Measurements from ENCODE around the gene TDRD15. TPM values are rescaled to one million over a fixed set of nuclear protein-coding genes. Genes with fewer than 3 reads are reported as not detected.

TDRD15 gene
- total and polyA plus RNA-seq, 9 donors, result 0.23 TPM; not detected in 8

GRCh38 chr2:21103274-21103891 lies 20.4 kb upstream of the TDRD15 start:
- Histone ChIP-seq H3K27ac (no peak overlapping the region), H3K9me3 (no peaks in the 10 kb centered on the region), H3K36me3 (no peaks in the 10 kb centered on the region), H3K27me3 (no peaks in the 10 kb centered on the region), H3K4me3 (no peak overlapping the region), H3K4me1 (ENCODE audit: insufficient read depth) (no peaks in the 10 kb centered on the region)
- TF ChIP-seq CTCF (IDR thresholded peaks at IDR 0.05), result no peak
- TF ChIP-seq EP300 (IDR thresholded peaks at IDR 0.05), result no peak
- TF ChIP-seq POLR2A (IDR thresholded peaks at IDR 0.05), result no peak
- WGBS, 3 donors, result 63 to 89% (median 74%) methylated on average over 1 of the region's 1 CpG
- DNase-seq, result no peak
- intact Hi-C loops (cut with DNase I), result no loop called here

GRCh38 chr2:21104030-21104660 lies 19.6 kb upstream of the TDRD15 start:
- DNase-seq, result no peak
- TF ChIP-seq CTCF (IDR thresholded peaks at IDR 0.05) (no peak), POLR2A (IDR thresholded peaks at IDR 0.05) (no peak), EP300 (IDR thresholded peaks at IDR 0.05) (no peak)
- 12 to 52% (median 45%) methylated on average over 1 of the region's 1 CpG for WGBS, 3 donors

GRCh38 chr2:21111012-21111411 lies 12.8 kb upstream of the TDRD15 start:
- H3K36me3 ChIP-seq, result no peaks in the 10 kb centered on the region
- no peak overlapping the region for H3K27ac ChIP-seq
- no peak for DNase-seq
- WGBS, 3 donors, result 88 to 92% (median 89%) methylated on average over 1 of the region's 1 CpG
- H3K4me1 ChIP-seq (ENCODE audit: insufficient read depth), result no peaks in the 10 kb centered on the region
- H3K4me3 ChIP-seq, result no peak overlapping the region
- no peak for TF ChIP-seq POLR2A (IDR thresholded peaks at IDR 0.05)
- TF ChIP-seq CTCF (IDR thresholded peaks at IDR 0.05), result no peak
- no peak for TF ChIP-seq EP300 (IDR thresholded peaks at IDR 0.05)
- H3K27me3 ChIP-seq, result no peaks in the 10 kb centered on the region
- no peaks in the 10 kb centered on the region for H3K9me3 ChIP-seq
- intact Hi-C loops (cut with DNase I), result no loop called here

More at GRCh38 chr2:21104030-21104660, 19.6 kb upstream of the TDRD15 start:
- intact Hi-C loops (cut with DNase I), result no loop called here
- H3K27me3 ChIP-seq, result no peaks in the 10 kb centered on the region
- H3K4me3 ChIP-seq, result no peak overlapping the region
- no peaks in the 10 kb centered on the region for H3K9me3 ChIP-seq
- no peaks in the 10 kb centered on the region for H3K4me1 ChIP-seq (ENCODE audit: insufficient read depth)
- no peaks in the 10 kb centered on the region for H3K36me3 ChIP-seq
- H3K27ac ChIP-seq, result no peak overlapping the region

- TF ChIP-seq CTCF (IDR thresholded peaks at IDR 0.05) (no peak), POLR2A (IDR thresholded peaks at IDR 0.05) (no peak), EP300 (IDR thresholded peaks at IDR 0.05) (no peak)
- Histone ChIP-seq H3K27ac (no peak overlapping the region), H3K27me3 (no peaks in the 10 kb centered on the region), H3K4me3 (no peak overlapping the region), H3K4me1 (ENCODE audit: insufficient read depth) (no peaks in the 10 kb centered on the region), H3K36me3 (no peaks in the 10 kb centered on the region), H3K9me3 (no peaks in the 10 kb centered on the region)
- intact Hi-C loops (cut with DNase I), result loop anchor here in 1 of 4 donors (2.0 kb wide), 1 partner anchor 81 kb away; no protein-coding TSS in a partner anchor
- no peak for DNase-seq
Measured at GRCh38 chr2:21117688-21118087, 6.1 kb upstream of the TDRD15 start.
